ENCODE measurements around the gene GRHL1.

GRCh38 chr2:9908639-9909038, 42.9 kb upstream of the GRHL1 start:
- TF ChIP-seq GATA2 (IDR thresholded peaks at IDR 0.05; ENCODE audit: low read depth, low read length) (no peak), GATA3 (IDR thresholded peaks at IDR 0.05; ENCODE audit: low read depth, low read length) (no peak)
